SKM-1 (cell line): ENCODE measurements around the gene GLTP.
A peak's percentile ranks its signal among the peaks of the same experiment; 100 is the strongest.
"Not testable (repeated sequence)": the region's sequence is repeated elsewhere in the genome, so short reads cannot be mapped to it uniquely, and the experiment has no call there.

Source experiments
- DNase-seq: peaks from one replicate; lab custom pipeline; 2025; ENCODE audit not compliant: unreplicated experiment; lab: John Stamatoyannopoulos, UW

The GLTP gene

DNA sequence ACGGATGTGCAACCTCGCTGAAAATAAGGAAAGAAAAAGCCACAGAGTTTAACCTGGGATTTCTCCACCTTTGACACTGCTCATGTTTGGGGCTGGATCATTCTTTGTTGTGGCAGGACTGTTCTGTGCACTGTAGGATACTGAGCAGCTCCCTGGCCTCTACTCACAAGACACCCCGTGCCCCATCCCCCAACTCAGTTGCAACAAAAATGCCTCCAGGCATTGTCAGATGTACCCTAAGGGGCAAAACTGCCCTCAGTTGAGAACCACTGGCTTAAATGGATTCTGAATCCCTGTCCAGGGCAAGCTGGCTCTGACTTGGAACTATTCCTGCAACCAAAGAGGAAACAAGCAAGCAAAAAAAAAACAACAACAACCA lies 2.1 kb downstream of the GLTP start:
- DNase-seq, result no peak

DNA sequence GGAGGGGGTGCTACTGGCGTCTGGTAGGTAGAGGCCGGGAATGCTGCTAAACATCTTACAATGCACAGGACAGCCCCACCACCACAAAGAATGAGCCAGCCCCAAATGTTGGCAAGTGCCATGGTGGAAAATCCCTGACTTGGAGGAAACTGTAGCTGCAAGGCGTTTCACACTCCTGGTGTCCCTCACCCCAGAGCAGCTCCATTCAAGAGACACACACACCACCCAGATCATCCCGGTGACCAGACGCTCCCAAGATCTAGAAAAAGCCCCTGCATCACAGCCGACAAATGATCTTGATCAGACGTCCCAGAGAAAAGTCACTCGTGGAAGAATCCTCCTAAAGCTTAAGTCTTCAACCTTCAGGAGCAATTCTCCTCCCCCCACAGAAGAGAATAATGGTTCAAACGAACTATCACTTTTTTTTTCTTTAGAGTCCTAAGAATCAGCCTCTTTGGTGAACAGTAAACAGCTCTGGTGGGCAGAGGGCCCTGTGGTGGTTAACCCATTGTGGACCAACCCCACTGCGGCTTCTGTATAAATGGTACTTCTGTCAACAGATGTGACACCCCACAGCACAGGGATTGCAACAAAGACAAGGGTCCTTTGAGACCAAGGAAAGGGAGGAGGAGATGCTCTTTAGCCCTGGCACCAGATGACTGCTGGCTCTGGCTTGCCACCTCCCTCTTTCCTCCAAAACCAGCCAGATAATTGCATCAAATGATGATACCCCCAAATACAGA lies 2.7 kb downstream of the GLTP start:
- DNase-seq, result no peak

DNA sequence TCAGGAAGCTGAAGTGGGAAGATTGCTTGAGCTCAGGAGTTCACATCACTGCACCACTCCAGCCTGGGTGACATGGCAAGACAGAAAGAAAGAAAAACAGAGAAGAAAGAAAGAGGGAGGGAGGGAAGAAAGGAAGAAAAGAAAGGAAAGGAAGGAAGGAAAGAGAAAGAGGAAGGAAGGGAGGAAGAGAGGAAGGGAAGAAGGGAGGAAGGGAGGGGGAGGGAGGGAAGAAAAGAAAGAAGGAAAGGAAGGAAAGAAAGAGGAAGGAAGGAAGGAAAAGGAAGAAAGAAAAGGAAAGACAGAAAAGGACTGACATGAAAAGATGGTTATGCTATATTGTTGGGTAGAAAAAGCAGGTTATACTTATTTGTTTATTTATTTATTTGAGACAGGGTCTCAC lies 3.9 kb downstream of the GLTP start:
- no peak for DNase-seq

DNA sequence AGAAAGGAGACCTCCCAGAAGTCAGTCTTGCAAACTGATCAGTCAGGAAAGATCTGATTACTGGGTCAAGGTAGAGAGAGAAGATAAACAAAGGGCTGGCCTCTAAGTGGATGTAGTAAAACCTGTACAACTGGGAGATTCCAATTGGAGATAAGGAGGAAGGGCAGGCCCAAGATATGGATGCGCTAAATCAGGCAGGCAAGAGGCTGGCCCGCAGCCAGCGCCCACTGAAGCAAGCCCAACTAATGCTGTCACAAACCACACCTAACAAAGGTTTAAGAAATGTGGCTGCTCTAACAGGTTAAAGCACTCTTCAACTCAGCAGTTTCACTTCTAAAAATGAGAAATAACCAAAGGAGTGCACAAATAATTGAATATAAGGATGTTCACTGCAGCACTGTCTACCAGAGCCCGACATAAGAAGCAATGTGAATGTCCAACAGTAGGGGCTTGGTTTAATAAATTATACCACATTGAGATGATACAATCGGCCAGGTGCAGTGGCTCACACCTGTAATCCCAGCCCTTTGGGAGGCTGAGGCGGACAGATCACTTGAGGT lies 4.7 kb downstream of the GLTP start:
- DNase-seq, result no peak

DNA sequence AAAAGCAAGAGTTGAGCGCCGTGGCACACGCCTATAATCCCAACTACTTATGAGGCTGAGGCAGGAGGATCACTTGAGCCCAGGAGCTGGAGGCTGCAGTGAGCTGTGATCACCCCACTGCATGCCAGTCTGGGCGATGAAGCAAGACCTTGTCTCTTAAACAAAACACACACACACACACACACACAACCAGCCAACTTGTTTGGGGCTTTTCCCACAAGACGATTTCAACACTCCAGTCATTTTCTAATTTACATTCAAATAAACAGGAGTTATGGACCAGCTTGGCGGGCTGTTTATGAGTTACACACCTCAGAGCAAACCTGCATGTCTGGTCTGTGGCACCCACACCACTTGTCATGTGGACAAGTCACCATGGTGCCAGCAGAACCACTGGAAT lies 6.7 kb downstream of the GLTP start:
- no peak for DNase-seq

DNA sequence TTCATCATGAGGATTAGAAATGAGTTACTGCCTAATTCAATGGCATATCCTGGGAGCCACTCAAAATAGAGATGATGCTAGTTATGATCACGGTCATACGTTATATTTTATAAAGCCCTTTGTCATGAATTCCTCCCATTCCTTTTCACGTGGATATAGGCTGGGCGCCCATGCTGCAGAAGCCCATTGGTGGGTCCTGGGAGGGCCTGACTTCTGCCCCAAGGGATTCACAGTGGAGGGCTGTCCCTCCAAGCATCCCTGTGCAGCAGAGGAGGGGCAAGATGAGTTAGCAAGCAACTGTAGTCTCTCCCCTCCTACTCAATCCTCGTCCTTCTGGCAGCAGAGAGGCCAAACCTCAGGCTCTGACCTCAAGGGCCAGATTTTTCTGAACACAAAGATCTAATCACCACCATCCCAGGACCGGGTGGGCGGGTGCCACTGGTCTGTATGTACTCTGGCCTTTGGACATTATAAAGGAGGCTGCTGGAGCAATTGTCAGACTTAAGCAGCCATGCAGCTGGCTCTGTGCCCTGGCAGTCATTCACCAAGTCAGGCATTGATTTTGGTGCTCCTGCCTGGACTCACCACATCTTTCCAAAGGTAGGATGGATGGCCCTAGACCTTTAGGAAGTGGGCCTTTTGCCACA lies 8.6 kb downstream of the GLTP start:
- DNase-seq, result no peak

DNA sequence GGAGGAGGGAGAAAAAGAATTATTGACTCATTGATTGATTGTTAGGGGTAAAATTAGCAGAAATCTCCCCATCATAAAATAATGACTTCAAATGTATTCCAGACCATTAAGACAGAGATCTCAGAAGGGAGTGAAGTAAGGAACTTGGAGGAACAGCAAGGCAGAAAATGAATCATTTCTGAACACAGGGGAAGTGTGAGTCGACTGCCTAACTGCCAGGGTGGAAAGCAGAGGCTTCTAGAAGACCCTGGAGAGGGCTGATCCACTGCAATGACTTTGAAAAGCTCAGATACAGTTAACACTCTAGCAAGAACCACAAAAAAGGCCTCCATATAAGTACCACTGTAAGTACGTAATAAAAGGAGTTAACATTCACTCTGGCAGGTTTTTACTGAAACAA lies 9.7 kb downstream of the GLTP start:
- no peak for DNase-seq

DNA sequence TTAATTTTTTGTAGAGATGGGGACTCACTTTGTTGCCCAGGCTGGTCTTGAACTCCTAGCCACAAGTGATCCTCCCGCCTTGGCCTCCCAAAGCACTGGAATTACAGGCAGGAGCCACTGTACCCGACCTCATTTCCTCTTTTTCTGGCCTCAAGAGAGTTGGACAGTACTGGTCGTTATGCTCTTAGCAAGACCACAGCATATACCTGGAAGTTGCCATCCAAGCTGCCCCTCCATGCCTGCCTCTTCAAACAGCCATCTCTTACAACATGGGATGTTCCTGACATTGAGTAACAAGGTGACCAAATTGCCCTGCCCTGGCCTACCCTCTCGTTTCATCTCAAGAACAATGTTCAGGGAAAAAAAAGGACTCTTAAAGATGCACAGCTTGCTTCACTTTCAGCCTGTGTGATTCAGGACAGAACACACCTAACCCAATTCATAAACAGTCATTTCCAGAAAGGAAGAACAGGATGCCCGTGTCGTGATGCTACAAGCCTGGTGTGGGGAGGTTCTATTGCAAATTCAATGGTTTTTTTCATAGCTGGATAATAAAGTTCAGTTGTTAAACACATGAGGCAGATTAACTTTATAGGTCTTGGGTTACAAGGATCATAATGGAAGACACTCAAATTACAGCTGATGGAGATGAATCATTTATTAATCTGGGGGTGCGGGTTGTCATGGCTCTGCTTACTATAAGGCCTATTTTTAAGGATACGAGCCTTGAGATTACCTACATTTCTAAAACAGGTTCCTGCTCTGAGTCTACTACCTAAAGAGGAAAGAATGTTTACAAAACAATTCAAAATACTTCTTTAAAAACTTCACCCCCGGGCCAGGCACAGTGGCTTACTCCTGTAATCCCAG lies 11.9 kb downstream of the GLTP start:
- peak; percentile 13 for DNase-seq

DNA sequence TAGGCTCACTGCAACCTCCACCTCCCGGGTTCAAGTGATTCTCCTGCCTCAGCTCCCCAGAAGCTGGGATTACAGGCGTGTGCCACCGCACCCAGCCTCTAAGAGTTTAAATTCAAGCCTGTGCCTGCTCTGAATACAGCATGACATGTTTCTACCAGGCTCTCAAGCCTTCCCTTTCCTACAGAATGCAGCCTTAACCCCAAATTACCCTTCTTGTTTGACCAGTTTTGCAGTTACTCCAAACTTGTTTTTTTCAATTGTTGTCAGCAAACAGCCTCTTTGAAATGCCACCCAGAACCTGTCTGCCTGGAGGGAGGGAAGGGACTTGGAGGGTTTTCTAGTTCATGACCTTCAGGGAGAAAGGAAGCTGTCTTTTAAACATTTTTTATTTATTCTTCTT lies 15.4 kb downstream of the GLTP start:
- no peak for DNase-seq

DNA sequence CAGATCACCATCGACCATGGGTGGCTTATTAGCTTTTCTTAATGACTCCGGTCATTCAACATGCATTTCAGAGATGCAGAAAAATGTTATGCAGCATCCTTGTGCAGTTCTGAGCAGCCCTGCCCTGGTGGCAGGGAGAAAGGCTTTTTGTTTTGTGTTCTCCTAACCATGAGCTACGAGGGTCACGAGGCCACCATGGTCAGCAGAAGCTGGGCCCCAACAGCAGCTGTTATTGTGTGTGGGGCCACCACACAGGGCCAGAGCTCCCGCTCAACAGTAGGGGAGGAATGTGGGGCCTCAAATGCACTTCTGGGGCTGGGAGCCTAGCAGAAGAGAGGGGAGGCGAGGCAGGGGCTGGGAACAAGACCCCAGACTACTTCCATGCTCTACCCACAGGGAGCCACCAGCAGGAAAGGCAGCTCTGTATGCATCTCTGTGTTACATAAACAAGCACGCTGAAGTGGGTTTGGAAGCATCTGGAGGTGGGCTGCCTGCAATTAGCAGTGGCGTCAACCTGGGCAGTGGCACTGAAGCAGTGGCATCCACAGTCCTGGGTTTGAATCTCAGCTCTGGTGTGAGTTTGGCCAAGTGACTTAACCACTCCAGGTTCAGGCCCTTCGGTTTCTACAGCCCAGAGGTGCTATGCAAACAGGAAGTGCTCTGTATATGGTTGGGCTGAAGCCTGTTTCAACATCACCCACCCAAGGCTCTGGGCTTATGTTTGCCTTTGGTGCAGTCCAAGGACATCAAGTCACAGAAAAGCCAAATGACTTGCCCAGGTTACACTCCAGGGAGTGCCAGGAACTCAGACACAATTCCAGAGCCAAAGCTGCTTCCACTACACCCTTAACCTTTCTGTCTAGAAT lies 16.3 kb downstream of the GLTP start:
- DNase-seq, result peak; percentile 56

DNA sequence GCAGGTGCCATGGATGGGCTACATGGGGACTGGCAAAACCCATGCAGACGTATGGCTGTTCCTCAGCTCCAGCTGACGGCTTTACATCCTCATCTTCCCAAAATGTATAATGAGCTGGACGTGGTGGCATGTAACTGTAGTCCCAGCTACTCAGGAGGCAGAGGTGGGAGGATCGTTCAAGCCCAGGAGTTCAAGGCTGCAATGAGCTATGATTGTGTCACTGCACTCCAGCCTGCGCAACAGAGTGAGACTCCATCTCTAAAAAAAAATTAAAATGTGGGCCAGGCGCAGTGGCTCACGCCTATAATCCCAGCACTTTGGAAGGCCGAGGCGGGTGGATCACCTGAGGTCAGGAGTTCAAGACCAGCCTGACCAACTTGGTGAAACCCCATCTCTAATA lies 17.9 kb downstream of the GLTP start:
- not testable (repeated sequence) for DNase-seq

DNA sequence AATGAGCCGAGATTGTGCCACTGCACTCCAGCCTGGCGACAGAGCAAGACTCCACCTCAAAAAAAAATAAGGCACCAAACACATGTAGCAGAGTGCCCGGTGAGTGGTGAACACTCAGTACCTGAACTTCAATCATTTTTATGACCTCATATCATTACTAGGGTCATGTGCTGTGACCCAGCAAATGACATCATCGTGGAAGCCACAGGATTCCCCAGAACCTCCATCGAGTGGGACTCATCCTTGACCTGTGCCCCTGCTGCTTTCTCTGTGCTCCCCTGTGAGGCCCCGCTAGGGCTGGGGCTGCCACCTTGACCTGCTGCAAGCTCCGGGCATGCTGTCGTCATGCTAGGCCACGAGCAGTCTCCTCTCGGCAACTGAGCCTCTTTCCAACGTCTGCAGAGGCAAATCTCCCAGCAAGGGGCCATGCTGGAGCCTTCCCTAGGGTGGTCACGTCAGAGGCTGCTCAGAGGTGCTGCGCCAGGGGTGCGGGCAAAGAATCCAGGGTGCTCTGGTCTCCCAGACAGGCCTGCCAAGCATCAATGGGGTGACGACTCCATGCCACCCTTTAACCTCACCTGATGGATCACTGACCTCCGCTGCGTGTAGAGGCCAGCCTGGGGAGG lies 18.5 kb downstream of the GLTP start:
- no peak for DNase-seq

DNA sequence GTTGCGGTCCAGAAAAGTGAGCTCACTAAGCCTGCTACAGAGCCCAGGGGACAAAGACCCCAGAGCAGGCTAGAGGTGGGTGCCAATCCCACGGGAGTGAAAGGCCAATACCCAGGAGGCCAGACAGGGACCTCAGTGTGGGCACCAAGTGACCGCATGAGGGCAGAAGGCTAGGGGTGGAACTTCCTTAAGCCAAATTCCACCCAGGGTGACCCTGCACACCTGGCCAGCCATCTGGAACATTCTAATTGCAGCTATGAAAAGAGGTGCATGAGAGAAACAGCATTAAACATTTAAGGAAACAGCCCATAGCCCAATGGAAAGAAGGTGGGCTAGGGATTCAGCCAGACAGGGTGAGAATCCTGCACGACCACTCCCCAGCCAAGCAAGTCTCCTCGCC lies 19.4 kb downstream of the GLTP start:
- no peak for DNase-seq

DNA sequence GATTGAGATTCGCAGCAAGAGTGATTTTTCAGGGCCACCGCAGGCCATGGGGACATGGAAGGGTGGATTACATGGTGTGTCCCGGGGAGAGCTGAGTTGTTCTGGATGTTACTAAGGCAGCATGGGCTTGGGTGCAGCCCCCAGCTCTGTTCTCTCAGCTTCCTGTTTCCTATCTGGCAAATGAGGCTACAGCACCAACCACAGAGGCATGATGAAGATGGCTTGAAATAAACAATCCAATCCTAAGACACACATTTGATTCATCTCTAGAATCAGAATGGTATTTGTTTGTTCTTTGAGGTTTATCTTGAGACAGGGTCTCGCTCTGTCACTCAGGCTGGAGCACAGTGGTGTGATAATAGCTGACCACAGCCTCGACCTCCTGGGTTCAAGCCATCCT lies 21.6 kb downstream of the GLTP start:
- DNase-seq, result no peak

DNA sequence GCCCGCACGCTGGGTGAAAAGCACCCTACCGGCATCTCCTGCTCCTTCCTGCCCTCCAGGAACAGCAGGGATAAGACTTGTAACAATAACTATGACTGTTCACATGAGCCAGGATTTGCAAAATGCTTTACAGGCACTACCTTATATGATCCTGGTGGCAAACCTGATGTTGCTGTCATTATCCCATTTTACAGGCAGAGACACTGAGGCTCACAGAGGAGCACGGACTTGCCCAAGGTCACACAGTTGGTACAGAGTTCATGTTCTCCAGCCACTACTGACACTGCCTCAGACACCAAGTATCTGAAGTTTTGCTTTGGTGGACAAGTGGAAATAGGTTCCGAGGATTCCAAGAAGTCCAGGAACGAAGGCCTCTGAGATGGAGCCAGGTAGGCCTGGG lies 22.6 kb downstream of the GLTP start:
- no peak for DNase-seq

DNA sequence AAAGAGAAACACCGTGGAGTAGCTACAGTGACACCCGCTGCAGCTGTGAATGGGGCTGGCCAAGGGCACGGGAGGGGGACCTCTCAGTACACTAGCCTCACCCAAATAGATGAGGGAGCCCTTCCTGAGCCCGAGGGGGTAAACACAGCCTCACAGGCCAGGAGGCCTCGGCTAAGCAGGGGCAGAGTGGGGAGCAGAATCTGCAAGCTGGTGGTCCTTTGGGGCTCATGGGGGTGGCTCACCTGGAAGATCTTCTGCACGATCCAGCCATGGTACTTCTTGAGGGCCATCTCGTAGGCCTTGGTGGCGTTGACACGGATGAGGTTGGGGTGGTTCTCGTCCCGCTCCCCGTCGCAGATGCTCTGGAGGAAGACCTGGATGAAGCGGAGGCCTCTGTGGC lies 25.0 kb downstream of the GLTP start:
- no peak for DNase-seq

DNA sequence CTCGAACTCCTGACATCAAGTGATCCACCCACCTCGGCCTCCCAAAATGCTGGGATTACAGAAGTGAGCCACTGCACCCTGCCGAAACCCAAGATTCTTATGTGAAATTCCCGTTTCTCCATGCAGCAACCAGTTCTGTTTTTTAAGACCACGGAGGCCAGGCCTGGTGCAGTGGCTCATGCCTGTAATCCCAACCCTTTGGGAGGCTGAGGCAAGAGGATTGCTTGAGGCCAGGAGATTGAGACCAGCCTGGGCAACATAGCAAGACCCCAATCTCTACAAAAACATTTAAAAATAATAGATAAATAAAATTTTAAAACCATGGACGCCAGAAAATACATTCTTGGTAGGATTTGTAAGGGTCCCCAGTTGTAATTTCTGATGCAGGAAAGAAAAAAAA lies 29.8 kb downstream of the GLTP start:
- not testable (repeated sequence) for DNase-seq

DNA sequence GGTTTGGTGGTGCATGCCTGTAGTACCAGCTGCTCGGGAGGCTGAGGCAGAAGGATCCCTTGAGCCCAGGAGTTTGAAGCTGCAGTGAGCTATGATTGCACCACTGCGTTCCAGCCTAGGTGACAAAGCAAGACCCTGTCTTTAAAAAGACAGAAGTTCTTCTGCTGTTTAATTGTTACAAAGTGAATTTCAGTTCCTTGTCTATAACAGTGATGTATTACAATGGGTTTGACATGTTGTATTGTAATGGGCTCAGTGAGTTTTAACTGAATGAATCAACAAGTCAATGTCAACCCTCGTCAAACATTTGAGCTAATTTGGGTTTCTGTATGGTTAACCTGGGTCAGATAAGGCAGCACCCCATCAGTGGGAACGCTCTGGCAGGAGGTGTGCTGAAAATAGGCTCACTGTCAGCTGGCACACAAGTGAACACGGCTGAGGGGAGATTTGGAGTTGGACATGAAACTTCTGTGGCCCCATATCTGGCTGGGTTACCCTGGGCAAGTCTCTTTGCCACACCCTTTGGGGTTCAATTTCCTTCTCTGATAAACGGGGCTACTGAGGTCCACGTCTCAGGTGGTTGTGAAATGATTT lies 33.1 kb downstream of the GLTP start:
- DNase-seq, result no peak

DNA sequence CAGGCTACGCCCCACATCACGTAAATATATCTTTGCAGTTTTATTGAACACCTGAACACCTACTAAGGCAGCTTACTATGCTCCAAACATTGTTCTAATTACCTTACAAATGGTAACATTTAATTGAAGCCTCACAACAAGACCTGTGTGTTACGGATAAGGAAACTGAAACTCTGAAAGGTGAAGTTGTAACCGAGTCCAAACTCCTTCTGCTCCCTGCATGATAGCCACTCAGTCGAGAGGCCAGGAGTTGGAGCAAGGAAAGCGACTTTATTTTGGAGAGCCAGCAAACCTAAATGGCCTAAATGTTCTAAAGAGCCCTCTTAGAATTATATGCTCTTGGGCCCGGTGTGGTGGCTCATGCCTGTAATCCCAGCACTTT lies 34.5 kb downstream of the GLTP start:
- no peak for DNase-seq
